ENCODE measurements around the gene FGF14.

The FGF14 gene

DNA sequence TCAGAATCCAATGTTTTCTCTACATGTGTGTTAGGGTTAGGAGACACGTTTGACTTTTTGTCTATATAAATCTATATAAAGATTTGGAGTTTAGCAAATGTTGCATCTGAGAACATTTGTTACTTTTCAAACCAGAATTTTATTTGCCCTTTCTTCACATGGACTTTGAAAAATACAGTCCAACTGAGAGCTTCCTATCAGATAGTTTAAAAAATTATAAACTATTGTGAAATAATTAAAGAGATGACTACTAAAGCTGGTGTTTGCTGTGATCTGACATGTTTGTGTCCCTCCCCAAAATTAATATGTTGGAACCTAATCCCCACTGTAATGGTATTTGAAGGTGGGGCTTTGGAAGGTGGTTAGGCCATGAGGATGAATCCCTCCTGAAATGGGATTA, 652.3 kb downstream of the FGF14 start:
- DNase-seq (ENCODE audit: extremely low read depth in 1 of 2, low read depth in 1 of 2), result no peak

DNA sequence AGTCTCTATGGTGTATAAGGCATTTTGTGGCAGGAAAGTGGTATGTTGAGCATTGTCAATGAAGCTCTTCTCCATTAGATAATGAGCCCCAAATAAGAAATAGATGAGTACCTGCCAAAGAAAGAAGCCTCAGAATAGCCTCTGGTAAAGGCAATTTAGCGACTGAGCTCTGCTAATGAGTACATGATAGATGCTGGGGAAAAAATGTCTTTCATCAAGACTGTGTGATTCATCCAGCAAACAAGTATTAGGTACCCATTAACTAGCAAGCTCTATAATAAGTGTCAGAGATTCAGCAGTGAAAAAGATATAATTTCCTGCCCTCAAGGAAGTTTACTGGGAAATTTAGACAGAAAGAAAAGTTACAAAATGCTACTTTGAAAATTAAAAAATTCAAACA, 654.8 kb downstream of the FGF14 start:
- no peak for DNase-seq (ENCODE audit: extremely low read depth in 1 of 2, low read depth in 1 of 2)

- no peak for DNase-seq (ENCODE audit: extremely low read depth in 1 of 2, low read depth in 1 of 2)
Measured at GRCh38 chr13:101746513-101746912, 655.3 kb downstream of the FGF14 start.

GRCh38 chr13:101739382-101740178, 662.3 kb downstream of the FGF14 start:
- DNase-seq (ENCODE audit: extremely low read depth in 1 of 2, low read depth in 1 of 2), result no peak

DNA sequence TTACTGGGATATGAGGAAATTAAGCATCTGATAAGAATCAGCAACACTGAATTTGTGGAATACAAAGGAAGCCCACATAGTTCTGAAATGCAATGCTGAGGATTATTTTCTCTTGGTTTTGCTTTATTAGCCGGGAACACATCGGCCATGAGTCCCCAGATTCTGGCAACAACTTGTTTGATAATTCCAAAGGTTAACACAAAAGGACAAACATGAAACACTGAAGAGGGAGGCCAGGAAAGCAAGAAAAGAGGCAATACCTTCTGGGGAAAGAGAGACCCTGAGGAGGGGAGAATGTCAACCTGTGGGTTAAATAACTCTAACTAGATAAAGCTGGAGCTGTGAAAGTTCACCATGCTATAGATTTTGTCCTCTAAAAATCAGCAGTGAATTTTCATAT, 663.5 kb downstream of the FGF14 start:
- no peak for DNase-seq (ENCODE audit: extremely low read depth in 1 of 2, low read depth in 1 of 2)

DNA sequence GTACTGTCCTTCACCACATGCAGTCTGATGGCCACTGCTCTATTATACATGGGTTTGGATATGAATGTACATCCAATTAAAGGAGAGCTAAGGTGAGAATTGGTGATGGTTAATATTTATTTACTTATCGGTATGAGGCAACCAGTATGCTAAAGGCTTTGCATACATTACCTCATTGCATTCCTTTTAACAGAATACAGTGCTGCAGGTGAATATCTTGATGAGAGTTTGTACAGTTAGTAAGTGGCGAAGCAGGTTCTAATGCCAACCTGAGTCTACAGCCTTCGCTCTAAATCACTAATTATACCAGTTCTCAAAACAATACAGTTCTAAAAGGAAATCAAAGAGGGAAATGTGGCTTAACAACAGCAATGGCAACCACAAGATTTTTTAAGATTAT, 665.3 kb downstream of the FGF14 start:
- no peak for DNase-seq (ENCODE audit: extremely low read depth in 1 of 2, low read depth in 1 of 2)

GRCh38 chr13:101730420-101731000, 671.3 kb downstream of the FGF14 start:
- no peak for DNase-seq (ENCODE audit: extremely low read depth in 1 of 2, low read depth in 1 of 2)

- DNase-seq (ENCODE audit: extremely low read depth in 1 of 2, low read depth in 1 of 2), result no peak
Measured at GRCh38 chr13:101728615-101729014, 673.2 kb downstream of the FGF14 start.

GRCh38 chr13:101728021-101728420, 673.8 kb downstream of the FGF14 start:
- no peak for DNase-seq (ENCODE audit: extremely low read depth in 1 of 2, low read depth in 1 of 2)

DNA sequence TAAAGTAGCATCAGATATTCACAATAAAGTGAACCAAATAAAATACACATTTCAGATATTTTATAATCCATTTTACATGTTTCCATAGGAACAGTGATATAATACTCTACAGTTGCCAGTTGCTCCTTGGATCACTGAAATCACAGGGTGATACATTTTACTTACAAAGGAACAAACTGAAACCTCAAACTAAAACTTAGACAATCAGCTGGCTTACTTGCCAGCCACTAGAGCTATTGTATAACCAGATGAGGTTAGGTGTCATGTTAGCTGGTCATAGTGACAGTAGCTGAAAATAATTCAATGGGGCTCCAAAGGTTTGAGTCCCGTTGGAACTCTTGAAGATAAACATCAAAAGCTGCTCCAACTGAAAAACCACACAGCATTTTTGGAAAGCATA, 674.7 kb downstream of the FGF14 start:
- DNase-seq (ENCODE audit: extremely low read depth in 1 of 2, low read depth in 1 of 2), result no peak

- DNase-seq (ENCODE audit: extremely low read depth in 1 of 2, low read depth in 1 of 2), result no peak
Measured at GRCh38 chr13:101726681-101727080, 675.2 kb downstream of the FGF14 start.

GRCh38 chr13:101718496-101718895, 683.4 kb downstream of the FGF14 start:
- DNase-seq (ENCODE audit: extremely low read depth in 1 of 2, low read depth in 1 of 2), result no peak

DNA sequence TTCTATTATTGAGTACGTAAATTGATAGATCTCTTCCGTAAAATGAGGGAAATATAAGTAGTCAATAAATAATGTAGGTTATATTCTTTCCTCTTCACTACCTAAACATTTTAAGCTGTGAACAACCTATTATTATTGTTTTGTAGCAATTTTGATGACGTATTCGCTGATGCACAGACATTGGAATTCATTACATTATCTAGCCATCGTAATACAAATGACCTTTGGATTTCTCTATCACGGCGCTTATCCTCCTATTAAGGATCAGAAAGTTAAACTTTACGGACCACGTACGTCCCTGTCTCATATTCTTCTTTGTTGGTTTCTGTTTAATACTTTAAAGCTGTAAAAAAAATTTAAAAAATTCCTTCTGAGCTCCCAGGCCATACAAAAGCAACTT, 684.5 kb downstream of the FGF14 start:
- DNase-seq (ENCODE audit: extremely low read depth in 1 of 2, low read depth in 1 of 2), result no peak

GRCh38 chr13:101714195-101714594, 687.7 kb downstream of the FGF14 start:
- no peak for DNase-seq (ENCODE audit: extremely low read depth in 1 of 2, low read depth in 1 of 2)

- DNase-seq (ENCODE audit: extremely low read depth in 1 of 2, low read depth in 1 of 2), result no peak
Measured at GRCh38 chr13:101712026-101712348, 689.9 kb downstream of the FGF14 start.

DNA sequence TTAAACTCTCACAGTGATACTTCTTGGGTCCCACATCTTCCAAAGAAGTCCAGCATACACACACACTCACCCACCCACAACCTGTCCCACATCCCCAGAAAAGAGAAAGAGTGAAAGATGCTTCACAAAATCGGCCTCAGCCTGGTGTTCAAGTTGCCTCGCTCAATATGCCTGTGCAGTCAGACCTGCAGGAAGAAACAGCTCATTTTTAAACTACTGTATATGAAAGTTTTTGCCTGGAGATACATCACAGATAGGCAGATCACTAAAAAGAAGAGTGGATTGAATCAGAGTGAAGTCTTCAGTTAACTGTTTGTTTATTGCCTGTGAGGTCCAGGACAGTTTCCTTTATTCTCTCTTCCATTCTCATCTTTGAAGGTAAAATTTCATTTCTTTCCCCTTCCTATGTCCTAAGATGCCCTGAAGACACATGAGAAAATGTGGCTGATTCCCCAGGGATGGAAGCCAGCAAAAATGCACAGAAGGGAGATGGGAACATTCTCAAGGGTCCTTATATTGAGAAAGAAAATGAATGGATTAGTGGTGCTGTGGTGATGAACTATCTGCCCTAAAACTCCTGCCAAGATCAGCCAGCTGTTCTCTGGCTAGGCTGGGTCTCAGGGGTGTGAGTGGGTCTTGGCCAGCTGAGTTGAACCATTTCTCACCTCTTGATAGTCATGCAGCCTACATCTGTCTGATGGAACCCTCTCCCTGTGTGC, 690.4 kb downstream of the FGF14 start:
- DNase-seq (ENCODE audit: extremely low read depth in 1 of 2, low read depth in 1 of 2), result no peak

GRCh38 chr13:101709952-101710351, 691.9 kb downstream of the FGF14 start:
- no peak for DNase-seq (ENCODE audit: extremely low read depth in 1 of 2, low read depth in 1 of 2)

GRCh38 chr13:101708115-101708514, 693.7 kb downstream of the FGF14 start:
- no peak for DNase-seq (ENCODE audit: extremely low read depth in 1 of 2, low read depth in 1 of 2)

- no peak for DNase-seq (ENCODE audit: extremely low read depth in 1 of 2, low read depth in 1 of 2)
Measured at GRCh38 chr13:101707659-101708058, 694.2 kb downstream of the FGF14 start.

- no peak for DNase-seq (ENCODE audit: extremely low read depth in 1 of 2, low read depth in 1 of 2)
Measured at GRCh38 chr13:101706651-101707050, 695.2 kb downstream of the FGF14 start.

DNA sequence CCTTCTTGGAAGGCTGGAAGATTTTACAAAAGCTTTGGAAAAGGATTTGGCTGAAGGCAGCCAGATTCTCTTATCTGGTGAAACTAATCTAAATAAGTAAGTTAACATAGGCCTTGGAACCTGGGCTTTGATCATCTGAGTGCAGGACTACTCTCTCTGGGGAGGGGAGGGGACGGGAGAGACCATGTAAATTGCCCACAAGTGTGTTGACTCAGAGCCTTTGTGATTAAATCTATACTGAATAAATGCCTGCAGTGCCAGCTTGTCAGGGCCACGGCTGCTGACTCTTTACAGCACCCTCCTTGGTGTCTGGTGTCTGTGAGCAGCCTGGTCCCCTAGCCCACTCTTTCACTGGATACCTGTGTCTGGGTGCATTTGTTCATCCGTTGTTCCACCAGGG, 698.0 kb downstream of the FGF14 start:
- no peak for DNase-seq (ENCODE audit: extremely low read depth in 1 of 2, low read depth in 1 of 2)

GRCh38 chr13:101703081-101703480, 698.8 kb downstream of the FGF14 start:
- DNase-seq (ENCODE audit: extremely low read depth in 1 of 2, low read depth in 1 of 2), result no peak

Measured in activated CD8-positive, alpha-beta memory T cell treated with anti-CD3 and anti-CD28 coated beads for 1 hour (primary cell).